H1 (cell line): ENCODE measurements around the gene AAR2. TPM values are rescaled to one million over a fixed set of nuclear protein-coding genes. Genes with fewer than 3 reads are reported as not detected.

ENCODE experiments used
- CTCF ChIA-PET: fragments of 300-600 bp; sonication (Branson Sonifier 250); formaldehyde crosslinking; loops from one replicate; lab custom pipeline; 2021; ENCODE audit not compliant: partially characterized antibody; lab: Charles Lee
- POLR2A ChIA-PET: fragments of 300-600 bp; sonication (Branson Sonifier 250); formaldehyde crosslinking; loops from one replicate; lab custom pipeline; 2021; ENCODE audit warnings: inconsistent platforms; ENCODE audit not compliant: partially characterized antibody; lab: Charles Lee
- DNase-seq, 2 experiments: peaks; one replicate each; pipeline versions ENCODE4 v3.0.0 to v3.0.0-alpha.2; 2010 to 2022; ENCODE audit warnings: low spot score in 2 of 2, low read depth in 1 of 2, mixed read lengths in 1 of 2
- FAIRE-seq: peaks from 2 replicates; lab custom pipeline; 2011; peaks lifted over from hg19 to GRCh38; lab: Jason Lieb, UNC
- H2AFZ ChIP-seq: 2 replicates; pipeline ENCODE4 v1.8.1; 2012; ENCODE audit warnings: low read length, inconsistent platforms
- H2AK5ac ChIP-seq: 2 replicates; pipeline ENCODE4 v1.6.1; 2013; ENCODE audit warnings: low read depth, low read length
- H2BK120ac ChIP-seq: replicated peaks from 2 replicates; pipeline ENCODE3; 2013; ENCODE audit warnings: low read depth, low read length, inconsistent platforms
- H2BK12ac ChIP-seq: 2 replicates; pipeline ENCODE4 v1.6.1; 2013; ENCODE audit warnings: low read depth, low read length
- H2BK15ac ChIP-seq: 2 replicates; pipeline ENCODE4 v1.6.1; 2013; ENCODE audit warnings: low read length
- H2BK20ac ChIP-seq: 2 replicates; pipeline ENCODE4 v1.6.1; 2013; ENCODE audit warnings: low read length
- H2BK5ac ChIP-seq: 2 replicates; pipeline ENCODE4 v1.6.1; 2013; ENCODE audit warnings: low read depth, low read length
- H3K14ac ChIP-seq: 2 replicates; pipeline ENCODE4 v1.6.1; 2013; ENCODE audit warnings: inconsistent platforms; ENCODE audit not compliant: insufficient read length
- H3K18ac ChIP-seq: 2 replicates; pipeline ENCODE4 v1.6.1; 2013; ENCODE audit warnings: low read length; ENCODE audit errors: extremely low read depth
- H3K23ac ChIP-seq: 2 replicates; pipeline ENCODE4 v1.6.1; 2013; ENCODE audit warnings: inconsistent platforms; ENCODE audit not compliant: insufficient read length
- H3K23me2 ChIP-seq: 2 replicates; pipeline ENCODE4 v1.6.1; 2013; ENCODE audit warnings: low read depth, low read length
- H3K27ac ChIP-seq: 2 replicates; pipeline ENCODE4 v1.6.1; 2011; ENCODE audit warnings: low read depth, low read length, inconsistent platforms
- H3K27me3 ChIP-seq, 4 experiments: replicated peaks in 1 of 4; 1 replicate in 1 of 4; 2 replicates in 3 of 4; pipeline versions ENCODE4 v1.6.1 to v1.8.1; 2011 to 2013; ENCODE audit warnings: low read length in 3 of 4, mild to moderate bottlenecking in 3 of 4, inconsistent platforms in 2 of 4, mixed read lengths in 2 of 4, moderate library complexity in 1 of 4; ENCODE audit not compliant: control insufficient read depth in 3 of 4, insufficient read depth in 3 of 4; ENCODE audit errors: extremely low read depth in 1 of 4
- H3K36me3 ChIP-seq, 4 experiments: 2 replicates each; pipeline versions ENCODE4 v1.6.1 to v1.8.1; 2011 to 2013; ENCODE audit warnings: mild to moderate bottlenecking in 4 of 4, low read length in 3 of 4, moderate library complexity in 2 of 4, control low read depth in 1 of 4, inconsistent platforms in 1 of 4; ENCODE audit not compliant: insufficient read depth in 4 of 4, control insufficient read depth in 2 of 4
- H3K4ac ChIP-seq: replicated peaks from 2 replicates; pipeline ENCODE3; 2013; ENCODE audit warnings: low read length, low read depth, mixed read lengths, inconsistent platforms; ENCODE audit not compliant: insufficient read length
- H3K4me1 ChIP-seq, 4 experiments: replicated peaks in 1 of 4; 1 replicate in 1 of 4; 2 replicates in 3 of 4; pipeline versions ENCODE4 v1.6.1 to v1.8.1; 2011 to 2013; ENCODE audit warnings: low read length in 3 of 4, inconsistent platforms in 2 of 4, mixed read lengths in 1 of 4; ENCODE audit not compliant: insufficient read depth in 4 of 4, control insufficient read depth in 3 of 4
- H3K4me2 ChIP-seq, 2 experiments: 2 replicates each; pipeline versions ENCODE4 v1.6.1 to v1.8.1; 2011 to 2013; ENCODE audit warnings: low read depth in 2 of 2, low read length in 2 of 2, control low read depth in 1 of 2, inconsistent platforms in 1 of 2, mild to moderate bottlenecking in 1 of 2; ENCODE audit not compliant: insufficient read depth in 1 of 2
- H3K4me3 ChIP-seq, 4 experiments: fragments of 200-600, 300-600 bp in 1 of 4; sonication (generic), shearing (Covaris generic), sonication (Bioruptor Twin) in 1 of 4; 2 replicates each; pipeline versions ENCODE4 v1.5.1 to v1.8.1; 2011 to 2016; ENCODE audit warnings: low read length in 4 of 4, low read depth in 3 of 4, control low read depth in 2 of 4, inconsistent platforms in 2 of 4, mild to moderate bottlenecking in 2 of 4, mixed read lengths in 1 of 4, moderate library complexity in 1 of 4; ENCODE audit not compliant: insufficient read depth in 2 of 4; ENCODE audit errors: extremely low read depth in 1 of 4
- H3K56ac ChIP-seq: replicated peaks from 2 replicates; pipeline ENCODE3; 2013; ENCODE audit warnings: low read depth, mild to moderate bottlenecking, mixed read lengths, low read length, inconsistent platforms; ENCODE audit not compliant: insufficient read length
- H3K79me1 ChIP-seq: 2 replicates; pipeline ENCODE4 v1.6.1; 2013; ENCODE audit warnings: low read depth, low read length, control low read depth
- H3K79me2 ChIP-seq, 2 experiments: 2 replicates each; pipeline versions ENCODE4 v1.6.1 to v1.8.1; 2012 to 2013; ENCODE audit warnings: low read length in 2 of 2, mild to moderate bottlenecking in 2 of 2, inconsistent platforms in 1 of 2; ENCODE audit not compliant: insufficient read depth in 2 of 2, control insufficient read depth in 1 of 2
- H3K9ac ChIP-seq, 4 experiments: replicated peaks in 1 of 4; 1 replicate in 1 of 4; 2 replicates in 3 of 4; pipeline versions ENCODE4 v1.6.1 to v1.8.1; 2011 to 2013; ENCODE audit warnings: low read depth in 3 of 4, low read length in 3 of 4, control low read depth in 2 of 4, mild to moderate bottlenecking in 2 of 4, moderate library complexity in 2 of 4, inconsistent platforms in 1 of 4; ENCODE audit errors: extremely low read depth in 1 of 4
- H3K9me3 ChIP-seq, 2 experiments: 2 replicates each; pipeline versions ENCODE4 v1.6.1 to v1.8.1; 2012 to 2013; ENCODE audit warnings: mild to moderate bottlenecking in 2 of 2, moderate library complexity in 2 of 2, control low read depth in 1 of 2, inconsistent platforms in 1 of 2, low read depth in 1 of 2, low read length in 1 of 2, mixed read lengths in 1 of 2; ENCODE audit not compliant: insufficient read depth in 2 of 2
- H4K20me1 ChIP-seq, 2 experiments: replicated peaks in 1 of 2; 2 replicates each; pipeline versions ENCODE3 to v1.8.1; 2011 to 2013; ENCODE audit warnings: inconsistent platforms in 2 of 2, low read length in 2 of 2, mild to moderate bottlenecking in 1 of 2; ENCODE audit not compliant: insufficient read depth in 2 of 2, control insufficient read depth in 1 of 2
- H4K5ac ChIP-seq: 2 replicates; pipeline ENCODE4 v1.6.1; 2013; ENCODE audit warnings: low read length, low read depth, mixed read lengths, inconsistent platforms; ENCODE audit not compliant: insufficient read length
- H4K8ac ChIP-seq: 2 replicates; pipeline ENCODE4 v1.8.0; 2013; ENCODE audit warnings: mild to moderate bottlenecking, moderate library complexity, low read length, inconsistent platforms; ENCODE audit not compliant: insufficient read depth; ENCODE audit errors: extremely low read depth
- H4K91ac ChIP-seq: replicated peaks from 2 replicates; pipeline ENCODE3; 2013; ENCODE audit warnings: low read length, mixed read lengths, inconsistent platforms; ENCODE audit not compliant: insufficient read length
- CBX5 ChIP-seq: fragments of 300-800, 300-1000 bp; sonication (generic); IDR thresholded peaks from 2 replicates; pipeline ENCODE4 v1.7.1; 2016; ENCODE audit warnings: antibody characterized with exemption, low read length, low read depth
- CTBP2 ChIP-seq: IDR thresholded peaks from 2 replicates; pipeline ENCODE4 v1.7.0; 2011; ENCODE audit warnings: borderline replicate concordance, mild to moderate bottlenecking, moderate library complexity, mixed read lengths, low read length; ENCODE audit not compliant: insufficient read depth, insufficient read length
- CTCF ChIP-seq, 3 experiments: IDR thresholded peaks; 1 replicate in 2 of 3; 2 replicates in 1 of 3; pipeline versions ENCODE4 v1.5.1 to v1.6.1; 2011; ENCODE audit warnings: low read length in 3 of 3, mild to moderate bottlenecking in 3 of 3, inconsistent platforms in 2 of 3, low read depth in 1 of 3, moderate library complexity in 1 of 3; ENCODE audit not compliant: insufficient read depth in 1 of 3; ENCODE audit errors: control extremely low read depth in 1 of 3
- JUND ChIP-seq: IDR thresholded peaks from 2 replicates; pipeline ENCODE4 v1.6.1; 2011; ENCODE audit warnings: mild to moderate bottlenecking, improper control_type of control experiment, low read length
- NANOG ChIP-seq: IDR thresholded peaks from 2 replicates; pipeline ENCODE4 v1.6.1; 2011; ENCODE audit warnings: low read length, low read depth, mild to moderate bottlenecking, inconsistent platforms; ENCODE audit not compliant: insufficient read depth, poor library complexity, severe bottlenecking
- POLR2AphosphoS5 ChIP-seq: IDR thresholded peaks from 2 replicates; pipeline ENCODE4 v1.6.1; 2011; ENCODE audit warnings: low read depth, low read length
- RXRA ChIP-seq: IDR thresholded peaks from 2 replicates; pipeline ENCODE4 v1.6.1; 2011; ENCODE audit warnings: low read depth, mild to moderate bottlenecking, low read length, moderate library complexity; ENCODE audit not compliant: insufficient read depth
- SIRT6 ChIP-seq: IDR thresholded peaks from one replicate; pipeline ENCODE4 v1.7.1; 2012; ENCODE audit warnings: low read length, inconsistent platforms
- SP4 ChIP-seq: IDR thresholded peaks from 2 replicates; pipeline ENCODE4 v1.6.1; 2012; ENCODE audit warnings: low read length, inconsistent platforms
- SRF ChIP-seq: IDR thresholded peaks from 2 replicates; pipeline ENCODE4 v1.6.1; 2011; ENCODE audit warnings: mild to moderate bottlenecking, low read depth, low read length, moderate library complexity
- TEAD4 ChIP-seq: IDR thresholded peaks from 2 replicates; pipeline ENCODE4 v1.6.1; 2012; ENCODE audit warnings: low read depth, low read length, inconsistent platforms, mixed read lengths
- YY1 ChIP-seq: IDR thresholded peaks from 2 replicates; pipeline ENCODE4 v1.6.1; 2011; ENCODE audit warnings: low read depth, mild to moderate bottlenecking, low read length
- WGBS, 2 experiments: shearing (Covaris generic) in 1 of 2; methylation state at CpG; one replicate each; pipeline versions ENCODE4 v1.1.6 to v1.1.7; 2013 to 2015; ENCODE audit warnings: low lambda C conversion rate in 2 of 2, mixed read lengths in 2 of 2, inconsistent platforms in 1 of 2, low coverage in 1 of 2, missing lambda C conversion rate in 1 of 2; ENCODE audit not compliant: insufficient replicate concordance in 2 of 2, insufficient coverage in 1 of 2, insufficient read length in 1 of 2; ENCODE audit errors: extremely low coverage in 1 of 2, missing lambda C conversion rate in 1 of 2; 5-methylcytosine and 5-hydroxymethylcytosine counted together
- polyA plus RNA-seq, 7 experiments: library from polyadenylated mRNA; depleted of rRNA in 3 of 7; stranded (reverse) in 5 of 7; unstranded in 2 of 7; fragments of >200 nt in 5 of 7; fragments of 200-250 nt in 2 of 7; gene quantifications; 1 replicate in 5 of 7; 2 replicates in 1 of 7; 4 replicates in 1 of 7; pipeline versions ENCODE4 v1.2.1 to v1.2.3, GENCODE V29; 2011 to 2013; ENCODE audit warnings: missing spikeins in 2 of 7, mixed read lengths in 2 of 7
- total RNA-seq: library from RNA; stranded (reverse); fragmentation: NEBNext Ultra II Directional; extraction: Animal tissue kit (Norgen Biotek cat#: 25700); gene quantifications from 2 replicates; pipeline ENCODE4 v1.2.1, GENCODE V29; 2021

The AAR2 gene
- total and polyA plus RNA-seq, 2 of the 8 experiments (the other 6 are each of a cell fraction or from before 2014, with no cell fraction given) = 25.5 to 36.1 TPM

- H2BK120ac ChIP-seq = no peak overlapping the region
- H3K27me3 ChIP-seq = no peaks in the 10 kb centered on the region
- no peak overlapping the region for H3K23ac ChIP-seq
- no peak overlapping the region for H3K56ac ChIP-seq
- no peak overlapping the region for H3K4ac ChIP-seq
- DNase-seq (no peak), FAIRE-seq (no peak)
- H3K4me3 ChIP-seq = no peak overlapping the region
- H3K18ac ChIP-seq = no peak overlapping the region
- H2AK5ac ChIP-seq = no peak overlapping the region
- no peak overlapping the region for H2BK20ac ChIP-seq
- no peak overlapping the region for H3K14ac ChIP-seq
- peaks cover 0 to 6% (median 5%) of the 10 kb centered on the region in 4 experiments; a peak in 5 of 7 replicates for H3K4me1 ChIP-seq
- H4K5ac ChIP-seq = no peak overlapping the region
- no peak overlapping the region for H3K27ac ChIP-seq
- no peak overlapping the region for H3K4me2 ChIP-seq
- H2BK5ac ChIP-seq = no peak overlapping the region
- no peak overlapping the region for H2AFZ ChIP-seq
- peaks cover 2% of the 10 kb centered on the region for H3K79me1 ChIP-seq
- H4K20me1 ChIP-seq = peaks cover 2 to 7% of the 10 kb centered on the region in 2 experiments
- CTCF ChIA-PET = interaction anchor here (1.3 kb wide), 1 partner anchor 15 kb away, joined by 3 read pairs; no protein-coding TSS in a partner anchor
- peaks cover 16 to 34% of the 10 kb centered on the region in 2 experiments for H3K79me2 ChIP-seq
- H4K8ac ChIP-seq = no peak overlapping the region
- POLR2A ChIA-PET = interaction anchor here (1.4 to 2.0 kb wide), 2 partner anchors 10 to 16 kb away, joined by 4 read pairs; no protein-coding TSS in a partner anchor
- 95% methylated on average over 4 of the region's 4 CpGs; no CpG with 5 or more reads in 1 of the 2 experiments for WGBS, 2 experiments
- H3K23me2 ChIP-seq = peaks cover 6% of the 10 kb centered on the region; the same call in 1 of the 2 replicates
- no peak overlapping the region for H4K91ac ChIP-seq
- no peaks in the 10 kb centered on the region for H3K9me3 ChIP-seq
- no peak overlapping the region for H3K9ac ChIP-seq
- no peak overlapping the region for H2BK15ac ChIP-seq
- peaks cover 4 to 56% (median 36%) of the 10 kb centered on the region in 4 experiments; a peak in 7 of 8 replicates for H3K36me3 ChIP-seq
- no peak overlapping the region for H2BK12ac ChIP-seq
- TF ChIP-seq RXRA (no peak), CBX5 (no peak), POLR2AphosphoS5 (no peak), YY1 (no peak), JUND (no peak), NANOG (no peak), SIRT6 (no peak), TEAD4 (no peak), SRF (no peak), CTBP2 (no peak), CTCF (IDR thresholded peaks at IDR 0.05; ENCODE audit: control extremely low read depth in 1 of 3, insufficient read depth in 1 of 3, low read depth in 1 of 3, low read length in 3 of 3) (no peak), SP4 (no peak)
Observed at GRCh38 chr20:36241678-36242077, 5.4 kb downstream of the AAR2 start.
